Stimulated activated naive CD4-positive, alpha-beta T cell (primary cell): Measurements from ENCODE around the gene ZNF778.

Source experiments
- DNase-seq, 6 experiments: peaks; one replicate each; lab custom pipeline; 2025; lab: John Stamatoyannopoulos, UW

ZNF778 gene

DNA sequence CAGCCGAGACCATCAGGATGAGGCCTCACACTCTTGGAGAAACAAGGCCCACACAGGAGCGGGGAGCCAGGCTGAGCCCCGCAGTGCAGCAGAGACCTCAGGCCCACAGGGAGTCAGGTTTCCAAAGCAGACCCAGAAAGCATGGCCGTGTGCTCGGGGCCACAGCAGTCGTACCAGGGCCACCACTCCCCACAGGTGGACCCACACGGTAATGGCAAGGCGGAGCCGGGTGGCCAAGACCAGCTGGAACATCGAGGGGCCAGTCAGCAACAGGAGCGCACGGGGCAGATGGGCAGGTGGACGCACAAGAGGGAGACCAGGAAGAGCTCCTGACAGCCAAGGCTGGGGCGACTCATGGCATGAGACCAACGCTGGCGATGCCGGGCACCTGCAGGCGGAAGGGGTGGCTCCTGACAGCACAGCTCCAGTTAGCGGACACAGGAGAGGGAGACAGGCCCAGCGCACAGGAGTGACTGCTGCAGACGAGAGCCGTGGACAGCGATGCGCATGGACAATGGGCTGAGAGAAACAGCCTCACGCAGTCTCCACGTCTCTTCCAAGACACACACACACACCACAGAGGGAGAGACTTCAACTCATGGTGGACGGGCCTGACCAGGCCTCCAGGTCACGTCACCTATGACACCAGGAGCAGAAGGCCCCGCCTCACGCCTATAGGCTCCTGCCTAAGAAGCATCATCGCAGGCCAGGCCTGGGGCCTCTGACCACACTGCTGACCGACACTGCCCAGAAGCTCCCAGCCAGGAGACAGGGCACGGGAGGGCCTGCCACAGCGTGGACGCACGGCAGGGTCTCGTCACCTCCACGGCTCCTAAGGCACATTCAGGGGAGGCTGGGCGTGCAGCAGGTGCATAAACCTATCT lies 58.6 kb downstream of the ZNF778 start:
- no peak for DNase-seq

DNA sequence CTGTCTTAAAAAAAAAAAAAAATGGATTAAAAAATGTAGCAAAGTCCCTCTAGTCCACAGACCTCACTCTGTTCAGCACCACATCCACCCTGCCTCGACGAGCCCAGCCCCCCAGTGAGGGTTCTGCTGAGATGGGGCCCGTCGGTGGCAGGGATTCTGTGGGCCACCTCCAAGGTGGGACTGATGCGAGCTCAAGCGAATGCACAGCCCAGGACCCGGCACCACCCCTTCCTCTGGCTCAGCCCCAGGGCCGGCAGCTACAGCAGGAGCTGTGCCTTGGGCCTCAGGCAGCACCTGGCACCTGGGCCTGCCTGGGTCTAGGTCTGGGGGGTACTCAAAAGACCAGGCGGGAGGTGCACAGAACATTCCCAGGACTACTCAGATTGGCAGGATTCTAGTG lies 59.5 kb downstream of the ZNF778 start:
- no peak for DNase-seq

DNA sequence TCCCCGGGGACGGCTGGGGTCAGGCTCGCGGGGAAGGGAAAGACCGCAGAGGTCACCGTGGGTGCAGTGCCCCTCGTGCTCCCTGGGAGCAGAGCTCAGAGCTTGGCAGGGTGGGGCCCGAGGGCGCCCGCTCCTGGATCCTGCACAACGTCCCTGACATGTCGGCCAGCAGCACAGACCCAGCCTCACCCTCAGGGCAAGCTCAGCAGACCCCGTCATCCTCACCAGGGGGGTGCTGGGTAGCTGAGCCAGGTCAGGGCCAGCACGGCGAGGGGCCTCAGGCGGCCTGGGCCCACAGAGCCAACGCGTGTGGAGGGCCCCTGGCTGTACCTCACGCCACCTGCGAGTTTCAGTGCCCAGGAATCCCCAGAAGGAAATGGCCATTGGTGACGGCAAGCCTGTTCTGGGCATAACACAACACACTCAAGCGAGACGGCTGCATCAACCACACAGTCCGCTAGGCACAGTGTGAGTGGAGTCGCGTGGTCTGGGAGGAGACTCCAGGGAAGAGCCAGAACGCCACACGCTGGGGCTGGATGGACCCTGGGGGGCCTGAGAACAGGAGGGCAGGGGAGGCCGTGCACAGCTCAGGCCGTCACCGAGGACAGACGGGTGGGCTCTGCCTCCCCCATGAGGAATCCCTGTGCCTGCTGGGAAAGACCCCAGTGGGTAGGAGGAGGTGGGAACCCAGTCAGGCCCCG lies 60.3 kb downstream of the ZNF778 start:
- DNase-seq = no peak

DNA sequence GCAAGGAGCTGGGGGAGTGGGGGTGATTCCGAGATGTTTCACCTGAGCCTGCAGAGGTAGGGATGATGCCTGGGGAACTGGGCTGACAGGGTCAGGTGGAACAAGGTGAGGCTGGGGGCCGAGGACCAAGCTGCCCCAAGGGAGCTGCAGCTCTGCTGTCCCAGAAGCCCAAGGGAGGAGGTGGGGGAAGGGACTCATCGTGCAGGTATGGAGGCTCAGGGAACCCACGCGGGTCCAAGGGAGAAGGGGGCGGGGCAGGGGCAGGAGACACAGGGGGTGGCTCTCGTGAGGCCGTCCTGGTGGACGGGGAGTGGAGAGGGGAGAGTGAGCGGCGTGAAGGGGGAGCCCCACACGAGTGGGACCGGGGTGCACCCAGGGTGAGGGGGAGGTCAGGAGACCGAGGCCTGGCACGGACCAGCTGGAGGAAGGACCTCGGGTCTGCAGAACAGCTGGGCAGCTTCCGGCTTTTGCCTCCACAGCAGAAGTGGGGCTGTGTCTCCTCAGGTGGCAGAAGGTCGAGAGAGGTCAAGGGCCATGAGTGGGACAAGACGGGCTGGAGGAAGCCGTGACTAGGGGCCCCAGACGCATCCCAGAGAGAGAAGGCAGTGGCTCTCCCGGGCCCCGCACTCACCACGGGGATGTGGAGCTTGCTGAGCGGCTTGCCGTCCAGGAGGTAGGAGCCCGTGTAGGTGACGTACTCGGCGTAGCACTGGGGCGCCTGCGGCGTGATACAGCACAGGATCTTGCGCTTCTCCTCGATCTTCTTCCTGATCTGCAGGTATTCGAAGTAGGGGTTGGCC lies 61.1 kb downstream of the ZNF778 start:
- DNase-seq = no peak

DNA sequence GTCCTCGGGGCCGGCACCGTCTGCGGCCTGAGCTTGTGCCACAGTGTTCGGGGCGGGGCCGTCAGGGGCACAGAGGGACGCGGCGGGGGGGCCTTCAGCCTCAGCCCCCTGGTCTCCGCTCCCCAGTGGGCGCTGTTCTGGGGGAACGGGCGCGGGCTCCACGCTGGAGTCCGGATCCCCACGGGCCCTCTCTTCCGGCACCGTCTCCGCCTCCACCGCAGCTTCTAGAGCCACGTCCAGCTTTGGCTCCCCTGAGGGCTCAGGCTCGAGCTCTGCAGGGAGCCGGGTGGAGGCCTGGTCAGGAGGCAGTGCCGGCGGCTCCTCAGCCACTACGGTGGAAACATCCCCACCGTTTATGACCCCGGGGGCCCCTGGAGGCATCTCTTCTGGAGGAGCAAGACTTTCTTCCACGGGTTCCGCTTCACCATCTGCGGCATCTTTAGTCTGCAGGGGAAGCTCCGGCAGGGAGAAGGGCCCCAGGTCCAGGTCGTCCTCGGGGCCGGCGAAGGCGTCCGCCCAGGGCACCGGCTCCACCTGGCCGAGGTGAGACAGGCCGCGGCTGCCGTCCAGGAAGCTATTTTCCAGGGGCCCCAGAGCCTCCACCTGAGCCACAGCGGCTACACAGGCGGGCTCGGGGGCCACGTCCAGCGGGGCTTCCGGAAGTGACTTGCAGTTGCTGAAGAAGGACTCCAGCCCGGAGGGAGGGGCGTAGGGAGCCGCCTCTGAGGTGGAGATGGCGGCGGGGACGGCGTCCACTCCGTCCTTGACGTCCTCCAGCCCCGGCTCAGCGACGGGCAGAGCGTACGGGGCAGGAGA lies 62.4 kb downstream of the ZNF778 start:
- no peak for DNase-seq

DNA sequence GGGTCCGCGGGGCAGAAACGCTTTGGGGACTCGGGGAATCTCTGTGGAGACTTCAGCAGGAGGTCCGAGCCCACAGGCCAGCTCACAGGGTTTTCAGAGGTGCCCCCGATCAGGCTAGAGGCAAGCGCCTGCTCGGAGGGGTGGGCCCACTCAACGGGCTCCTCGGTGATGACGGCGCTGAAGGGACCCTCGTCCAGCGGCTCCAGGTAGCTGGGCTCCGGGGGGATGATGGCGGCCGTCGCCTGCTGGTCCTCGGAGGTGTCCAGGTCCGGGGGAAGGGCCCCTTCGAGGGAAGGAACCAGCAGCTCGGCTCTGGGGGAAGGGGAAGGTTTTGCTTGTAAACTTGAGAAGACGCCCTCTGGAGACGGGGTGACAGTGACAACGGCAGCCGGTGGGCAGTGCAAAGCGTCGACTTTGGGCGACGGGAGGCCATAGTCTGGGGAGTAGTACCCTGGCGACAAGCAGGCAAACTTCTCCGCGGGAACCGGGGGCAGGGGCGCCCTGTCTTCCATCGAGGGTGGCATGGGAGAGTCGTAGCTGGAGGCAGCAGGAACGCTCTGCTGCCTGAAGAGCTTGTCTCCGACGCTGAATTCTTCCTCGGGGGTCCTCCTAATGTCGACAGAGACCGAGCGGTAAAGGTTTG lies 63.2 kb downstream of the ZNF778 start:
- DNase-seq = no peak

DNA sequence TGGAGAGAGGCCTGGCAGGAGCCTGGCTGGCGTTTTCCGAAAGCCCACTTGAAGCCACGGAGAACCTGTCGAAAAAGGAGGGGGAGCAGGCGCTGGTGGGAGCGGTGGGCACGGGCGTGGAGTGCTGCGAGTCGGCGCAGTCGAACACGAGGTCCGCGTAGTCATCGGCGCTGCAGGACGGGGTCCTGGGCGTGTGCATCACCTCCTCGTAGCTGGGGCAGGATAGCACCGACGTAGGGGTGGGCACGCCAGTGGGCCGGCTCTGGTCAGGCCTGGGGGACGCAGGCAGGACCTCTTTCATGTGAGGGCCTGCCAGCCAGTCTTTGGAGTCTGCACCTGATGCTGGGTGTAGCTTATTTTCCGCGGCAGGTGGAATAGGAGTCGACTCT lies 63.7 kb downstream of the ZNF778 start:
- no peak for DNase-seq

DNA sequence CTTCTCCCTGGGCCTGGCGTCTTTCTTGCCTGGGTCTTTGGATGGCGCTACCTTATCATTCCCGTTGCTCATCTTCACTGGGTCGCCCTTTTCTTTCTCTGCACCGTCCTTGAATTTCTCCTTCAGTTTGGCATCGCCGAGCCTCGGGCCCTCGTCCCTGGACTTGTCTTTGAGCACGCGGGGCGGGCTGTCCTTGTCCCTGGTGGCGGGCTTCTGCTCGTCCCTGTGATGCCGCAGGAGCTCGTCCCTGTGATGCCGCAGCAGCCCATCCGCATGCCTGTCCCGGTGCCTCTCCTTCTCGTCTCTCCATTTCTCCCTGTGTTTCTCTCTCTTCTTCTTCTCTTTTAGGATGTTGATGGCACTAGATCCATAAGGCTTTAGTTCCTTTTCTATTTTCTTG lies 64.3 kb downstream of the ZNF778 start:
- no peak for DNase-seq

DNA sequence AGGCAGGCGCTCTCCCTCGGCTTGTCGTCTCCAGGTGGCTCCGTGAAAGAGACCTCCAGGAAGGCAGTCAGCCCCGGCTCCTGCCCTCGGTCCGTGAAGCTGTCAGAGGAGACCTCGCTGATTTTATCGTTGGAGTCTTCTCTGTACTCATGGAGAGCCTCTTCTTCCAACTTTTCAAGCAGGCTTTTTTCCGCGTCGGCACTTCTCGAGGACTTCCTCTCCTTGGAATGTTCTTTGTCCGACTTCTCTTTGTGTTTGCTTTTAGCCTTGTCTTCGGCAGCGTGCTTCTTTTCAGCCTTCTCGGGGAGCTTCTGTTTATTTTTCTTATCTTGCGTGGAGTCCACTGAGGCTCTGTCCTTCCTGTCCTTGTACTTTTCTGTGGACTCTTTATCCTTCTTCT lies 65.0 kb downstream of the ZNF778 start:
- no peak for DNase-seq

DNA sequence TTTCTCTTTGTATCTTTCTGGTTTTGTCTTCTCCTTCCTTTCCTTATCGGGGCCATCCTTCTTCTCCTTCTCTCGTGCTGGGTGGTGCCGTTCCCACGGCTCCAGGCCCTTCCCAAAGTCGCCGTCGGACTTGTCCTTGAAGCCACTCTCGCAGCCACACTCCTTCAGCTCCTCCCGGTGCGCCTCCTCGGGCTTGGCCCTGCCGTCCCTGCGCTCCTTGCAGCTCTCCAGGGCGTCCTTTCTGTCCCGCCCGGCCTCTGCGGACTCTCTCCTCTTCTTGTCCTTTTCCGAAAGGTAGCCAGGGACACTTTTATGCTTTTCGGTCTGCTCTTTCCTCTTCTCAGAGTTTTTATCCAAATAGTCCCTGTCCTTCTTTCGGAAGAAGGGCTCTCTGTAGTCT lies 65.9 kb downstream of the ZNF778 start:
- DNase-seq = no peak

DNA sequence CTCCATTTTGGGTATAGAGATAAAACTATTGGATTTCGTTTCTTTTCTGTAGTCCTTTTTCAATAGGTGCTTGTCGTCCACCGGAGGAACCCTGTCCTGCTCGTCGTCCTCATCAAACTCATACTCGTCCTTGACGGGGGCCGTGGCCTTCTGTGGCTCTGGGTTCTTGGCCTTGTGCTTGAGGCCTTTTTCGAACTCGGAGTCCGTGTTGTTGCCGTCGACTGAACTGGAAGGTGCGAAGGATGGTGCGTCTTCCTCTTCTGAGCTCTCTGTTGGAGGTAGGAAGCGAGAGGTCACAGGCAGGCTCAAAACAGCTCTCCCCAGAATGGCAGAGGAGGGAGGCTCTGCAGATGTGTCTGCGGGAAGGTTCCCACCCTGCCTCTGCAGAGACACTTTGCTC lies 67.9 kb downstream of the ZNF778 start:
- no peak for DNase-seq

DNA sequence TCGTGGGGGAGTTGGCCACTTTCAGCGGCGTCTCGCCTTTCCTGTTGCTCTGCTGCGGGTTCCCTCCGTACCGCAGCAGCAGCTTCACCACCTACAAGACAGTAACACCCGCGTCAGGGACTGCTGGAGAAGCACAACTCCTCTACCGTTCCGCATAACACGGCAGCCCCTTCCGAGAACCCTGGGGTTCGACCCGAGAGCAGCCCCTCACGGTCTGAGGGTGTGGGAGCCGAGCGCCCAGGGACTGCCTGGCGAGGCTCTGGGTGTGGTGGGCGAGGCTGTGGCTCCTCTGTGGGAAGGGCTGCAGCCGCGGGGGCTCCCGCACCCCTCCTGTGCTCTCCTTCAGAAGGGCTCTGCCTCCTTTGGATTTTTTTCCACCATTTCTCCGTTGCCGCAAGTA lies 68.6 kb downstream of the ZNF778 start:
- DNase-seq = no peak
